HG02981 (cell line): Measurements from ENCODE around the gene PROM1.

Experiments used
- ATAC-seq: cut with Tn5 transposase; IDR thresholded peaks from one replicate; pipeline ENCODE4 v1.9.1; 2021; ENCODE audit warnings: mild to moderate bottlenecking, moderate library complexity; ENCODE audit not compliant: unreplicated experiment

The PROM1 gene

GRCh38 chr4:16067515-16067914 lies 16.3 kb downstream of the PROM1 start:
- ATAC-seq = no peak

- ATAC-seq = no peak
Observed at GRCh38 chr4:16066586-16067128, 17.2 kb downstream of the PROM1 start.

GRCh38 chr4:16065066-16065465 lies 18.8 kb downstream of the PROM1 start:
- no peak for ATAC-seq

- no peak for ATAC-seq
Observed at GRCh38 chr4:16062601-16063000, 21.2 kb downstream of the PROM1 start.

GRCh38 chr4:16056681-16057385 lies 27.0 kb downstream of the PROM1 start:
- no peak for ATAC-seq

DNA sequence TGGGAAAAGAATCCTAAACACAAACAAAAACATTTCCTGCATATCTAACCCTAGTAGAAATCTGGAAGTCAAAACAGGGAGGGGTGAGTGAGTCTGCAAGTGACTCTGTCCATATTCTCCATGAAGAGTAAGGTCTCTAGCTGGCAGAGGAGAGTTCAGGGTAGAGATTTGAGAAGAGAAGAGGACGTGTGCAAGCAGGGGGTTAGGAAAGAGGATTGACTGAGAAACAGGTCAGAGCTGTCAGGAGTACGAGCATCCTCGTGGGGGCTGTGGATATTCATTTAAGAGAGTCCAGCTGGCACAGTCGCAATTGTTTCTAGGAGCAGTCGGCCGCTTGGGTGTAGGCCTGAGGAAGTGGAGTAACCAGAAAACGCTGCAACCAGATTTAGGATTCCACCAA lies 27.9 kb downstream of the PROM1 start:
- ATAC-seq = no peak

- no peak for ATAC-seq
Observed at GRCh38 chr4:16055471-16055870, 28.4 kb downstream of the PROM1 start.

DNA sequence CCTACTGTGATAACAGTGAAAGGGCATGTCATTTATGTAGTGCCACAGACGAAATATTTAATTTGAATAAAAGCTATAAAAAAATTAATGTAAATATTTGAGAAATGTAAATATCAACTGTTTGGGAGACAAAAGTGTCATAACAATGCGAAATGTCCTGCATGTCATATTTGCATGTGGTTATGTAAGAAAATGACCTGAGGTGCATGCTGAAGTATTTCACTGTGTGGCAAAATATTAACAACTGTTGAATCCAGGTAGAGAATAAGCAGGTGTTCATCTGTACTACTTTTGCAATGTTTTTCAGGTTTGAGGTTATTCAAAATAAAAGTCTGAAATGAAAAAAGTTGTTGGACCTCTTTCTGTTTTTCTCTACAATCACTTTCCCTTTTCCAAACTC lies 30.9 kb downstream of the PROM1 start:
- ATAC-seq = no peak

GRCh38 chr4:16051980-16052379 lies 31.8 kb downstream of the PROM1 start:
- no peak for ATAC-seq

GRCh38 chr4:16051132-16051531 lies 32.7 kb downstream of the PROM1 start:
- no peak for ATAC-seq

DNA sequence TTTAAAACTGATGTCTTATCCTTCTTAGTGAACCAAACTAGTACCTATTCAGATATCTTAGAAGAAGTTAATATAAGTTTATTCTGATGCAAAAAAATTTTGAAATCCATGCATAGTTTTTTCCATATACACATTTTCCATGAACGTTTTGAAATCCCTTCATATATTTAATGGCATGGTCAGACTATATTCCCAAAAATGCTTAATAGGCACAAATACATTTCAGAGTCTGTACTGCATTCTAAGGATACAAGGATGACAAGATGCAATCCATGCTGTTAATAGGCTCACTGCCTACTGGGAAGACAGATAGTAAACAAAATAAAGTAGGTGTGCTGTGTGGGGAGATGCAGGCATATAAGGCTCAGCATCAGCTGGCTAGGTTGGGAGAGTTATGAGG lies 33.2 kb downstream of the PROM1 start:
- ATAC-seq = no peak

DNA sequence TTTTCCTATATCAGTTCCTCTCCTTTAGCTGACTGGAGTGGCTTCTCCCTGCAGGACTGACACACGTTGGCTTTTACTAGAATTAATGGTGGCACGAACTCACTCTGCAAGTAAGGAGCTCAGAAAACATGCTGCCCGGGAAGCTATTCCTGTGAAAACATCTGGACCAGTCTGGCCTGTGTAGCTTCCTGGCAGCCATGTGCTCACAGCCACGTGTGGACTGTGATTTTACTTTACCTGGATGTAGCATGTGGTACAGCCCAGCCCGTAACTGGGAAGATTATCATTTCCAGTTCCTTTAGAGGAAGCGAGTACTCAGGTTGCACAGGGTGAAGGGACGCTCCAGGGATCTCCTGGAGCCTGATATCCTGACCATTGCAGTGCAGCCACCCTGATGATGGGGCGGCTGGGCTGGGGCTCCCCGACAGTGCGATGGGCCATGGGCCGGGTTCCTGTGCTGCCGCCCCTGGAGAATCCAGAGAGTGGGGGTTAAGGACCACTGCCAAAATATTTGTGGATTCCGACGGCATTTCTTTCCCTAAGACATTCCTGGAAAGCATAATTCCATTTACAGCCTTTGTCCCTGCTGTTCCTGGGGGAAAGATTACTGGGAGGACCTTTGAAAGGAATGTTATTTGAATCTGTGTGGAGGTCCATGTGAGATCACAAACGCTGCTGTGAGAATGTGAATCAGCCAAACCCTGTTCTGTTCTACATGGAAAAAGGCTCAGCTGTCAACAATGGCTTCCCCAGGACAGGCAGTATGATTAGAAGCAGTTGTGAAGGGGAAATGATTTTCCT lies 35.0 kb downstream of the PROM1 start:
- no peak for ATAC-seq

DNA sequence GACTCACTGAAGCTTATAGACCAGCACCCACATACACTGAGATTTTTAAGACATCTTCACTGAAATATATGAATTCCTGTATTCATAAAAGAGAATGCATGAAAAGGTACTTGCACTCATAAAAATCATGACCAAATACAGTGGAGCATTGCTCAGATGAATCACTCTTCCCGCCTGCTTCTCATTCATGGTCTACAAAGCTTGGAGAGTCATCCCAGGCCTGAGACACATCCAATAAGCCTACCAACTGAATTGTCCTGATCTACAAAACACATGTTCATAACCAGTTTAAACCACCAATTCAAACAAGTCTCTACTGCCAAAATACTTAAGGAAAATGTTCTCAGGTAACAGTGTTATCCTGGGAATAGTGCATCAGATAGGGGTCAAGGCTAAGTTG lies 38.1 kb downstream of the PROM1 start:
- no peak for ATAC-seq

GRCh38 chr4:16043642-16044498 lies 40.0 kb downstream of the PROM1 start:
- no peak for ATAC-seq

- ATAC-seq = no peak
Observed at GRCh38 chr4:16039139-16039538, 44.7 kb downstream of the PROM1 start.

GRCh38 chr4:16037901-16038300 lies 45.9 kb downstream of the PROM1 start:
- no peak for ATAC-seq

- ATAC-seq = no peak
Observed at GRCh38 chr4:16035843-16036242, 48.0 kb downstream of the PROM1 start.

- ATAC-seq = no peak
Observed at GRCh38 chr4:16034010-16034748, 49.6 kb downstream of the PROM1 start.

GRCh38 chr4:16032396-16032770 lies 51.4 kb downstream of the PROM1 start:
- ATAC-seq = no peak

DNA sequence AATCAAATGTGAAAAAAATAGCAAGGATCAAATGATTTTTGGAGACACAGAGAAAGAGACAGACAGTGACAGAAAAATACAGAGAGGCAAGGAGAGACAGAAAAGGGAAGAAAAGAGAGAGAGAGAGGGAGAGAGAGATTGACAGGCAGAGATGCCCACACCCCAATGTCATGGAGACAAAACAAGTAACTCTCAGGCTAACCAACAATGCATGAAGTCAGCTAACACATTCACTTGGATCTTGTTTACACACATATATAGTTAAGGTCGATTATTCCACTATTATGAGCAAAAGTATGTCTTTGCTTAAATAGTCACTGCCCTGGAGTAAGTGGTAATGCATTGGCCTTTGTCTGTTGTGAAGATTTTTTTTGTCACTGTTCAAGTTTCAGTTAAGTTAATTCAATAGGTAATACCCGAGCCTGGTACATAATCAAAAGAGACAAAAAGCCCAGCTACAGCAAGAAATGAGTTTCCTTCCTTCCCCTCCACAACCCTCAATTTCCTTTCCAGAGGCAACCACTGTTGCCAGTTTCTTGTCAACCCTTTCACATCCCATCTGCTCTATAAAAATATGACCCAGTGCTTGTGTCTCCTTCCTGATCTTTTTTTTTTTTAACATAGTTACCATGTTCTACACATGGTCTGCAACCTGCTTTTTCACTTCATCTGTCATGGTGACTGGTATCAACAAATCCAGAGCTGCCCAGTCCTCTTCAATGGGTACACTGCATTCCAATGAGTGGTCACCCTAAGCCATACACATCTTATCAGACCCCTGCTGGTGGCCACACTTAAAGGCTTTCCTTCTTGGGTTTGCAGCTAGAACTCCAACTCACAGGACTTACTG lies 52.1 kb downstream of the PROM1 start:
- ATAC-seq = no peak
